ENCODE results near the gene DPY19L3.

DPY19L3 gene

DNA sequence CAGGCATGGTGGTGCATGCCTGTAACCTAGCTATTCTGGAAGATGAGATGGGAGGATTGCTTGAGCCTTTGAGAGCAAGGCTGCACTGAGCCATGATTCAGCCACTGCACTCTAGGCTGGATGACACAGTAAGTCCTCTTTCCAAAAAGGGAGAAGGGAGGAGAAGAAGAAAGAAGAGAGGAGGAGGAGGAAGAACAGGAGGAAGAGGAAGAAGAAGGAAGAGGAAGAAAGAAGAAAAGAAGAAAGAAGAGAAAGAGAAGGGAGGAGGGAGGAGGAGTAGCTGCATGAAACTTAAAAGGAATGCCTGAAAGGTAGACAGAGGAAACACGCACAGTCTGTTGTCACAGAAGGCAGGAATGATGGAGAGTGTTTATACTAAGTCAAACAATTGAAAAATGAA, 3.6 kb upstream of the DPY19L3 start:
- TF ChIP-seq, protein P1, sequence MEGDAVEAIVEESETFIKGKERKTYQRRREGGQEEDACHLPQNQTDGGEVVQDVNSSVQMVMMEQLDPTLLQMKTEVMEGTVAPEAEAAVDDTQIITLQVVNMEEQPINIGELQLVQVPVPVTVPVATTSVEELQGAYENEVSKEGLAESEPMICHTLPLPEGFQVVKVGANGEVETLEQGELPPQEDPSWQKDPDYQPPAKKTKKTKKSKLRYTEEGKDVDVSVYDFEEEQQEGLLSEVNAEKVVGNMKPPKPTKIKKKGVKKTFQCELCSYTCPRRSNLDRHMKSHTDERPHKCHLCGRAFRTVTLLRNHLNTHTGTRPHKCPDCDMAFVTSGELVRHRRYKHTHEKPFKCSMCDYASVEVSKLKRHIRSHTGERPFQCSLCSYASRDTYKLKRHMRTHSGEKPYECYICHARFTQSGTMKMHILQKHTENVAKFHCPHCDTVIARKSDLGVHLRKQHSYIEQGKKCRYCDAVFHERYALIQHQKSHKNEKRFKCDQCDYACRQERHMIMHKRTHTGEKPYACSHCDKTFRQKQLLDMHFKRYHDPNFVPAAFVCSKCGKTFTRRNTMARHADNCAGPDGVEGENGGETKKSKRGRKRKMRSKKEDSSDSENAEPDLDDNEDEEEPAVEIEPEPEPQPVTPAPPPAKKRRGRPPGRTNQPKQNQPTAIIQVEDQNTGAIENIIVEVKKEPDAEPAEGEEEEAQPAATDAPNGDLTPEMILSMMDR (IDR thresholded peaks at IDR 0.05) = no peak

DNA sequence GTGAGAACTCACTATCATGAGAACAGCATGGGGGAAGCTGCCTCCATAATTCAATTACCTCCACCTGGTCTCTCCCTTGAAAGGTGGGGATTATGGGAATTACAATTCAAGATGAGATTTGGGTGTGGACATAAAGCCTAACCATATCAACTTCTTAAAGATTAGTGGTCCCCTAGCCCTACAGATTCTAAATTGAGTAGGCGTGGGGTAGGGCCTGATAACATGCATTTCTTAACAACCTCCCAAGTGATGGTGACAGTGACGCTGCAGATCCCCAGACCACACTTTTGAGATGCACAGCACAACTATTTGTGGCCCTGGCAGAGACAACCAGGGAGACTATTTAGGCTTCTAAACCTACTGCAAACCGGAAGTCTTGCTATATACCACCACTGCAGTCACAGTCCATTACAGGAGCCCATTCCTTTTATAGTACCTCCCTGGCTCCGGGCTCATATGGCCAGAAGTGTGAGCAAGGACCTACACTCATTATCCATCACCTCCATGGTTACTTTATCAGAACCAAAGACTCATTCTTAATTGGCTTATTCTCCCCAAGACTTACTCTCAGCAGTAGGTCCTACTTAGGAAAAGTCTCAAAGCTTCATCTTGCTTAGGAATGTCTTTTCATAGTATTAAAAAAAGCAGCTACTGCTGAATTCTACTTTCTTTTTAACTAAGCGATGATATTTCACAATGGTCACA, 2.1 kb upstream of the DPY19L3 start:
- TF ChIP-seq, protein P1 (IDR thresholded peaks at IDR 0.05) = no peak

DNA sequence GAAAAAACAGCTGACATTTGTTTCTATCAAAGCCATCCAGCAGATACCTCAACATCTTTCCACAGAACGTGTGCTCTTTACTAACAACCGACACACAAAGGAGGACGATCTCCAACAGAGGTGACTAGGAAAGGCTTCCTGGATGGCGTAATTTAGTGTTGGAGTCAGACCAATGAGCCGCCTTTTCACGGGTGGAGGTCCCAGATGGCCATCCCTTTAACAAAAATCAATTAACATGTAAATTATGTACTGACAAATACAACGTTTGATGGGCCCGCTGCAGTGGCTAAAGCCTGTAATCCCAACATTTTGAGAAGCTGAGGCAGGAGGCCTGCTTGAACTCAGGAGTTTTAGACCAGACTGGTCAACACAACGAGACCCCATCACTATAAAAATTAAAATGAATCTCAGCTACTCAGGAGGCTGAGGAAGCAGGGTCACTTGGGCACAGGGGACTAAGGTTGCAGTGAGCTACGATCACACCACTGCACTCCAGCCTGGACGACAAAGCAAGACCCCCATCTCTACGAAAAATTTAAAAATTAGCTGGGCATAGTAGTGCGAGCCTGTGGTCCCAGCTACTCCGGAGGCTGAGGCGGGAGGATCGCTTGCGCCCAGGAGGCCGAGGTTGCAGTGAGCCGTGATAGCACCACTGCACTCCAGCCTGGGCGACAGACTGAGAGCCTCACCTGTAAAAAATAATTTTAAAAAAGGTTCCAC, 1.2 kb upstream of the DPY19L3 start:
- TF ChIP-seq, protein P1 (IDR thresholded peaks at IDR 0.05) = no peak

DNA sequence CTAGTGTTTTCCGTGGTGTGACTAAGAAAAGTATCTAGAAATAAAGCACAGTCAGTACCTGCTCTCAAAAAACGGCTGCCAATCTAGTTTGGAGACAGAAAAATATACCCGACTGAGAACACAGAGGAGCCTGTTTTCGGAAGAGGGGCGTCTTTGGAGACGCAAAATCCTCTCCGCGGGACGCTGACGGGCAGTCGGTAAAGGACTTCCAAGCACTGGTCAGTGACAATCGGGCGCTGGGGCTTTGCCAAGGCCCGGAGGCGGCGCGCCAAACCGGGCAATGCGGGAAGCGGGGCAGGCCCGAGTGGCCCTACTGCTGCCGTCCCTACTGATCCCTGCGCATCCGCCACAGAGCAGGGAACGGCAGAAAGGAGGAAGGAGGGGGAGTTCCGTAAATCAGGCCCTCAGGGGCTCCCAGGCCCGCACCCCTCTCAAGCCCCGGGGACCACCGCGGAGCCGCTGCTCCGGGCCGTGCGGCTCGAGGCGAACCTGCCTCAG, 588 bp upstream of the DPY19L3 start:
- TF ChIP-seq, protein P1 (IDR thresholded peaks at IDR 0.05) = no peak

DNA sequence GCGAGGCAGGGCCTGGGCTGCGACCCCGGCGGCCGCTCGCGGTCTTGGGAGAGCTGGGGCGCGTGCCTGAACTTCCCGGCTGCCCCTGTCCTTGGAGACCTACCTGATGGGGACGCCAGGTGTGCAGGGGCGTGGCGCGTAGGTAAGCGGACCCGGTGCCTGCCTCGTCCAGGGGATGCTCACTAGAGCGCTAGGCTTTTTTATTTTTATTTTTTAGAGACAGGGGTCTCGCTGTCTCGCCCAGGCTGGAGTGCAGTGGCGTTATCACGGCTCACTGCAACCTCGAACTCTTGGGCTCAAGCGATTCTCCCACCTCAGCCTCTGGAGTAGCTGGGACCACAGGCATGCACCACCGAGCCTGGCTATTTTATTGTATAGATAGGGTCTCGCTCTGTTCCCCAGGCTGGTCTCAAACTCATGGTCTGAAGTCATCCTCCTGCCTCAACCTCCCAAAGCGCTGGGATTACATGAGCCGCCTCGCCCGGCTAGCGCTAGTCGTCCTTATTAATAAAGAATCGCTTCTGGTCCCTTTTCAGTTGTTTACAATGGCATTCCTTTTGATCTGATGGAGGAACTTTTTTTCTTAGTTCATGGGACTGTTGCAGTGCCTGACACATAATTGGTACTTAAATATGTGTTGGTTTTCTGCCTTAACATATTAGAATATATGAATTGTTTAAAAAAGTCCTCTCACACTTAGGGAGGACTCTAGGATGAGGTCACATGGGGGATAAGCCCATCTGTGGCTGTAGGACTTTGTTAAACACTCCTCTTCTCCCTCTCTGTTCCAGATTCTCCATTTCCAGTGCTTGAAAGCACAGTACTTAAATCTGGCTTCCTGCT, 812 bp downstream of the DPY19L3 start:
- TF ChIP-seq, protein P1 (IDR thresholded peaks at IDR 0.05) = no peak

DNA sequence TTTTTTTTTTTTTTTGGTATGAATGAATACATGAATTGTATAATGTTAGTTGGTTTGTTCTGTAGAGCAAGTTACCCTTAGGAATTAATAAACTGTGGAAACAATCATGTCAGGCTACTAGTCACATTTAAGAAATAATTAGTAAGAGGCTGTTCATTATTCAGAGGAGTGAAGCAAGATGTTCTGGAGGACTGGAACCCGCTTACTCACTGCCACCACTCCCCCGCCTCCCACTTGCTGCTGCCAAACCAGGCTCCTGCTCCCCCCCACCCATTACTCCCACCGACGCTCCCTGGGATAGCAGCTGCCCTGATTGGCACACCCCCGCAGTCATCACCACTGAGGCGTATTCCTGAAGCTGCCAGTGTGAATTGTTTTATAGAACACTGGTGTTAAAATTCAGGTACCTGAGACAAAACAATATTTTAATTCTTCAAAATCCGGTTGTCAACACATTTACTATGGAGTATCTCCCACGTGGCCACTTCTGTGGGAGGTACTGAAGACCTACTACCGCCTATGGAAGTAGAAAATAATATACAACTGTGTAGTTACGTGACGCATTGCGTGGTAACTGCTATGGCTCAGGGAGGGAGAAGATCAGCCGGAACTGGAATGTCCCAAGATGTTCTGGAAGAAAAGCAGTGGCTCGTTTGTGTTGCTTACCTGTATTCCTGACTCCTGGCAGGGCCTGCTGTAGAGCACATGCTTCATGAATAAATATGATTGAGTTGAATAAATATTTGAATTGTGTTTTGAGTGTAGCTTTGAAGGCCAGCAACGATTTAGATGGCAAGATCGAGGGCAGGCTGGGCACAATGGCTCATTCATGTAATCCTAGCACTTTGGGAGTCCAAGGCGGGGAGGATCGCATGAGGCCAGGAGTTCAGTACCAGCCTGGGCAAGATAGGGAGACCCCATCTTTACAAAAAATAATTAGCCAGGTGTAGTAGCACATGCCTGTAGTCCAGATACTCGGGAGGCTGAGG, 1.7 kb downstream of the DPY19L3 start:
- TF ChIP-seq, protein P1 (IDR thresholded peaks at IDR 0.05) = no peak

Data from LNCAP (cell line).